ENCODE results near the gene RAMAC. TPM values are rescaled to one million over a fixed set of nuclear protein-coding genes. Genes with fewer than 3 reads are reported as not detected.

The RAMAC gene
- total RNA-seq, 1 experiment from 2014 or later = 31.5 TPM

GRCh38 chr15:82992436-82992998 lies 6.5 kb downstream of the RAMAC start:
- H3K36me3 Mint-ChIP-seq (ENCODE audit: insufficient read depth, unreplicated experiment) = peaks cover 33% of the 10 kb centered on the region
- no peak for TF ChIP-seq CTCF (IDR thresholded peaks at IDR 0.05; ENCODE audit: unreplicated experiment)
- H3K27ac Mint-ChIP-seq (ENCODE audit: unreplicated experiment) = no peak overlapping the region
- no peaks in the 10 kb centered on the region for H3K27me3 Mint-ChIP-seq (ENCODE audit: unreplicated experiment)
- H3K9me3 Mint-ChIP-seq (ENCODE audit: low read depth, unreplicated experiment) = peaks cover under 1% of the 10 kb centered on the region
- CTCF ChIA-PET = interaction anchor here (0.7 kb wide), 1 partner anchor 223 kb away, joined by 3 read pairs; no protein-coding TSS in a partner anchor
- intact Hi-C loops (cut with micrococcal nuclease; ENCODE audit: unreplicated experiment) = no loop called here
- DNase-seq = no peak
- H3K4me1 Mint-ChIP-seq (ENCODE audit: low read depth, unreplicated experiment) = peaks cover 2% of the 10 kb centered on the region
- no peak overlapping the region for H3K4me3 Mint-ChIP-seq (ENCODE audit: low read depth, unreplicated experiment)
- no TSS peak for BruUV-seq (replicated peaks)

GRCh38 chr15:82993144-82993543 lies 7.1 kb downstream of the RAMAC start:
- H3K4me1 Mint-ChIP-seq (ENCODE audit: low read depth, unreplicated experiment) = no peaks in the 10 kb centered on the region
- H3K27ac Mint-ChIP-seq (ENCODE audit: unreplicated experiment) = no peak overlapping the region
- intact Hi-C loops (cut with micrococcal nuclease; ENCODE audit: unreplicated experiment) = no loop called here
- no peaks in the 10 kb centered on the region for H3K27me3 Mint-ChIP-seq (ENCODE audit: unreplicated experiment)
- H3K9me3 Mint-ChIP-seq (ENCODE audit: low read depth, unreplicated experiment) = no peaks in the 10 kb centered on the region
- CTCF ChIA-PET = no interaction called here
- no peak for TF ChIP-seq CTCF (IDR thresholded peaks at IDR 0.05; ENCODE audit: unreplicated experiment)
- no peak for DNase-seq
- H3K36me3 Mint-ChIP-seq (ENCODE audit: insufficient read depth, unreplicated experiment) = peaks cover 27% of the 10 kb centered on the region
- no peak overlapping the region for H3K4me3 Mint-ChIP-seq (ENCODE audit: low read depth, unreplicated experiment)
- no TSS peak for BruUV-seq (replicated peaks)

GRCh38 chr15:82995076-82995475 lies 9.1 kb downstream of the RAMAC start:
- H3K9me3 Mint-ChIP-seq (ENCODE audit: low read depth, unreplicated experiment) = no peaks in the 10 kb centered on the region
- peaks cover 2% of the 10 kb centered on the region for H3K4me1 Mint-ChIP-seq (ENCODE audit: low read depth, unreplicated experiment)
- no peak overlapping the region for H3K27ac Mint-ChIP-seq (ENCODE audit: unreplicated experiment)
- no peak for TF ChIP-seq CTCF (IDR thresholded peaks at IDR 0.05; ENCODE audit: unreplicated experiment)
- no TSS peak for BruUV-seq (replicated peaks)
- H3K36me3 Mint-ChIP-seq (ENCODE audit: insufficient read depth, unreplicated experiment) = peaks cover 16% of the 10 kb centered on the region
- H3K4me3 Mint-ChIP-seq (ENCODE audit: low read depth, unreplicated experiment) = no peak overlapping the region
- no peaks in the 10 kb centered on the region for H3K27me3 Mint-ChIP-seq (ENCODE audit: unreplicated experiment)
- no peak for DNase-seq
- intact Hi-C loops (cut with micrococcal nuclease; ENCODE audit: unreplicated experiment) = no loop called here
- CTCF ChIA-PET = no interaction called here

GRCh38 chr15:82995938-82996337 lies 9.9 kb downstream of the RAMAC start:
- no peaks in the 10 kb centered on the region for H3K27me3 Mint-ChIP-seq (ENCODE audit: unreplicated experiment)
- TF ChIP-seq CTCF (IDR thresholded peaks at IDR 0.05; ENCODE audit: unreplicated experiment) = no peak
- BruUV-seq (replicated peaks) = no TSS peak
- H3K36me3 Mint-ChIP-seq (ENCODE audit: insufficient read depth, unreplicated experiment) = peaks cover 25% of the 10 kb centered on the region
- CTCF ChIA-PET = no interaction called here
- H3K27ac Mint-ChIP-seq (ENCODE audit: unreplicated experiment) = no peak overlapping the region
- no peaks in the 10 kb centered on the region for H3K9me3 Mint-ChIP-seq (ENCODE audit: low read depth, unreplicated experiment)
- no peak for DNase-seq
- H3K4me1 Mint-ChIP-seq (ENCODE audit: low read depth, unreplicated experiment) = peaks cover 8% of the 10 kb centered on the region
- intact Hi-C loops (cut with micrococcal nuclease; ENCODE audit: unreplicated experiment) = no loop called here
- no peak overlapping the region for H3K4me3 Mint-ChIP-seq (ENCODE audit: low read depth, unreplicated experiment)

Measured in Calu3 (cell line).